ENCODE measurements around the gene EEF1AKMT3. TPM values are rescaled to one million over a fixed set of nuclear protein-coding genes. Genes with fewer than 3 reads are reported as not detected.

The EEF1AKMT3 gene
- total and polyA plus RNA-seq, 9 of the 15 experiments (the other 6 are each of a cell fraction or from before 2014, with no cell fraction given), result 4.1 to 17.2 (median 7.9) TPM

- Histone ChIP-seq H2AFZ (ENCODE audit: low read depth, low read length) (peak within 1 kb of the TSS; percentile 90), H3K4me2 (ENCODE audit: insufficient read depth, low read length) (peak within 1 kb of the TSS; percentile 88), H3K79me2 (ENCODE audit: control insufficient read depth, insufficient read depth, low read length) (peaks cover 19% of the 10 kb centered on the region), H3K9ac (ENCODE audit: insufficient read depth in 1 of 2, low read depth in 2 of 2, low read length in 2 of 2) (peak within 1 kb of the TSS; percentile 88 to 95), H3K4me3 (peak within 1 kb of the TSS; percentile 59), H3K27ac (ENCODE audit: extremely low read depth, low read depth, low read length) (peak within 1 kb of the TSS; percentile 84), H3K27me3 (ENCODE audit: control insufficient read depth in 2 of 2, insufficient read depth in 2 of 2, low read length in 2 of 2) (peaks cover 0 to 3% of the 10 kb centered on the region in 2 experiments; a peak in 2 of 5 replicates), H4K20me1 (replicated peaks; ENCODE audit: control insufficient read depth, insufficient read depth, low read length) (no peaks in the 10 kb centered on the region), H3K9me1 (ENCODE audit: control insufficient read depth, insufficient read depth, low read length) (no peaks in the 10 kb centered on the region), H3K36me3 (ENCODE audit: control insufficient read depth, insufficient read depth, low read length) (peaks cover 40% of the 10 kb centered on the region), H3K4me1 (replicated peaks in 1 of 2; ENCODE audit: control insufficient read depth in 2 of 2, insufficient read depth in 2 of 2, low read length in 2 of 2) (peaks cover 7 to 12% of the 10 kb centered on the region in 2 experiments; a peak in 3 of 5 replicates), H3K9me3 (replicated peaks; ENCODE audit: control insufficient read depth, insufficient read depth, low read depth, low read length) (no peaks in the 10 kb centered on the region)
- DNase-seq (ENCODE audit: extremely low read depth in 1 of 4, low spot score in 3 of 4) (peak; percentile 78 to 98 (median 88)), ATAC-seq (peak; percentile 93), FAIRE-seq (peak; percentile 99)
- ChIA-PET POLR2A (interaction anchor here (0.6 to 2.5 kb wide), 17 partner anchors 9 to 230 kb away, joined by 3 to 15 read pairs (median 3); partner anchors contain the start of genes CYP27B1, DDIT3, EEF1AKMT3 and METTL1), CTCF (ENCODE audit: low intra/inter-chr PET ratio) (no interaction called here)
- no TSS peak for BruUV-seq (replicated peaks)
- in situ Hi-C loops (cut with MboI), result loop anchor here (10.0 kb wide), 1 partner anchor 430 kb away; no protein-coding TSS in a partner anchor
- intact Hi-C loops (cut with micrococcal nuclease), result no loop called here
- 1% methylated on average over 29 of the region's 29 CpGs for WGBS (ENCODE audit: insufficient coverage, low coverage, missing lambda C conversion rate)
- TF ChIP-seq POLR2H (tag; IDR thresholded peaks at IDR 0.05; ENCODE audit: low read depth) (peak; percentile 70), ZBTB33 (CRISPR knock-in tag; IDR thresholded peaks at IDR 0.05) (peak; percentile 5; the same call in 1 of the 2 replicates), MBD2 (IDR thresholded peaks at IDR 0.05; ENCODE audit: borderline replicate concordance, low read depth) (peak; percentile 94), RBM25 (IDR thresholded peaks at IDR 0.05; ENCODE audit: low read depth, low read length, severe bottlenecking) (peak; percentile 55), MBD1 (CRISPR knock-in tag; IDR thresholded peaks at IDR 0.05) (no peak), ZNF780A (CRISPR knock-in tag; IDR thresholded peaks at IDR 0.05) (no peak; the same call in 1 of the 2 replicates), POLR2G (IDR thresholded peaks at IDR 0.05; ENCODE audit: low read depth, low read length) (peak; percentile 74), ZSCAN29 (IDR thresholded peaks at IDR 0.05) (no peak), KAT7 (CRISPR knock-in tag; IDR thresholded peaks at IDR 0.05; ENCODE audit: borderline replicate concordance) (peak; percentile 72; the same call in 1 of the 2 replicates), PBX2 (CRISPR knock-in tag; IDR thresholded peaks at IDR 0.05; ENCODE audit: low read depth) (peak; percentile 92), PBX2 (tag; conservative IDR thresholded peaks at IDR 0.05; ENCODE audit: low read depth) (peak; percentile 98), SRF (CRISPR knock-in tag; IDR thresholded peaks at IDR 0.05) (peak in 1 of 2 experiments; percentile 32; a peak in 2 of 4 replicates), BRD4 (IDR thresholded peaks at IDR 0.05) (0 out of 2 replicates have a peak, but pooled peaks have one; percentile 36)
These were observed 27.5 kb upstream of the EEF1AKMT3 start, which contains the start of gene TSPAN31 for GRCh38 chr12:57744777-57745484. Gene TSPAN31, plus strand, starts transcription at chr12:57745039. Its CDS starts 116 bp downstream, at chr12:57745155.

Measured in K562 (cell line).